Smooth muscle cell of the pulmonary artery (primary cell): ENCODE measurements around the gene CSAG1. TPM values are rescaled to one million over a fixed set of nuclear protein-coding genes. Genes with fewer than 3 reads are reported as not detected.

Experiments
- total RNA-seq: library from RNA; depleted of rRNA; stranded (reverse); fragments of >200 nt; gene quantifications from 2 replicates; pipeline ENCODE4 v1.2.3, GENCODE V29; 2014

Gene CSAG1
- total RNA-seq = not detected in 2 replicates

GRCh38 chrX:152733261-152733975 is at the start of gene CSAG1, which contains the start of gene MAGEA12:
Gene CSAG1, minus strand, starts transcription at chrX:152733721. Its CDS starts 1,261 bp downstream, at chrX:152732460.
Gene MAGEA12, plus strand, starts transcription at chrX:152733757. Its CDS starts 2,405 bp downstream, at chrX:152736162.

GRCh38 chrX:152769549-152770289 is 36.2 kb upstream of the CSAG1 start, which contains the start of gene MAGEA6:
Gene MAGEA6, minus strand, starts transcription at chrX:152769689. Its CDS starts 2,039 bp downstream, at chrX:152767650.

DNA sequence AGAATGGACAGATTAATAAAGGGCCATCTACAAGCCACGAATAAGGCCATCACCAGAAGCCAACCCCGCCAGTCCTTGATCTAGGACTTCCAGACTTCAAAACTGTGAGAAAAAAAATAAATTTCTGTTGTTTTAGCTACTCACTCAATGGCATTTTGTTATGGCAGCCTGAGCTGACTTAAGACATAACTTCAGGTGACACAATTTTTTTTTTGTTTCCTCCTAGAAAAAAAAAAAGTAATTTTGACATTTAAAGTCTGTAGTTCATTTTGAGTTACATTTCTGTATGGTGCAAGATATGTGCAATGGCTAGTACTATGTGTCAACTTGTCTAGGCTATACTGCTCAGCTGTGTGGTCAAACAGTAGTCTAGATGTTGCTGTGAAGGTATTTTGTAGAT is 25.4 kb upstream of the CSAG1 start, which contains the start of gene CSAG3:
CSAG3 (plus strand) TSS at position 301 of the 400 bp plus-strand sequence.

GRCh38 chrX:152753686-152754650 is 20.4 kb upstream of the CSAG1 start, which contains the start of gene MAGEA2:
Gene MAGEA2, minus strand, starts transcription at chrX:152753842. Its CDS starts 2,479 bp downstream, at chrX:152751363.

GRCh38 chrX:152713815-152714787 is 19.4 kb downstream of the CSAG1 start, which contains the start of gene MAGEA2B:
Gene MAGEA2B, plus strand, starts transcription at chrX:152714628. Its CDS starts 2,479 bp downstream, at chrX:152717107.

DNA sequence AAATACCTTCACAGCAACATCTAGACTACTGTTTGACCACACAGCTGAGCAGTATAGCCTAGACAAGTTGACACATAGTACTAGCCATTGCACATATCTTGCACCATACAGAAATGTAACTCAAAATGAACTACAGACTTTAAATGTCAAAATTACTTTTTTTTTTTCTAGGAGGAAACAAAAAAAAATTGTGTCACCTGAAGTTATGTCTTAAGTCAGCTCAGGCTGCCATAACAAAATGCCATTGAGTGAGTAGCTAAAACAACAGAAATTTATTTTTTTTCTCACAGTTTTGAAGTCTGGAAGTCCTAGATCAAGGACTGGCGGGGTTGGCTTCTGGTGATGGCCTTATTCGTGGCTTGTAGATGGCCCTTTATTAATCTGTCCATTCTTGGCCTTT is 24.3 kb downstream of the CSAG1 start, which contains the start of gene CSAG2:
CSAG2 (minus strand) TSS at position 101 of the 400 bp plus-strand sequence. CDS start 161 bp downstream, outside the sequence.

DNA sequence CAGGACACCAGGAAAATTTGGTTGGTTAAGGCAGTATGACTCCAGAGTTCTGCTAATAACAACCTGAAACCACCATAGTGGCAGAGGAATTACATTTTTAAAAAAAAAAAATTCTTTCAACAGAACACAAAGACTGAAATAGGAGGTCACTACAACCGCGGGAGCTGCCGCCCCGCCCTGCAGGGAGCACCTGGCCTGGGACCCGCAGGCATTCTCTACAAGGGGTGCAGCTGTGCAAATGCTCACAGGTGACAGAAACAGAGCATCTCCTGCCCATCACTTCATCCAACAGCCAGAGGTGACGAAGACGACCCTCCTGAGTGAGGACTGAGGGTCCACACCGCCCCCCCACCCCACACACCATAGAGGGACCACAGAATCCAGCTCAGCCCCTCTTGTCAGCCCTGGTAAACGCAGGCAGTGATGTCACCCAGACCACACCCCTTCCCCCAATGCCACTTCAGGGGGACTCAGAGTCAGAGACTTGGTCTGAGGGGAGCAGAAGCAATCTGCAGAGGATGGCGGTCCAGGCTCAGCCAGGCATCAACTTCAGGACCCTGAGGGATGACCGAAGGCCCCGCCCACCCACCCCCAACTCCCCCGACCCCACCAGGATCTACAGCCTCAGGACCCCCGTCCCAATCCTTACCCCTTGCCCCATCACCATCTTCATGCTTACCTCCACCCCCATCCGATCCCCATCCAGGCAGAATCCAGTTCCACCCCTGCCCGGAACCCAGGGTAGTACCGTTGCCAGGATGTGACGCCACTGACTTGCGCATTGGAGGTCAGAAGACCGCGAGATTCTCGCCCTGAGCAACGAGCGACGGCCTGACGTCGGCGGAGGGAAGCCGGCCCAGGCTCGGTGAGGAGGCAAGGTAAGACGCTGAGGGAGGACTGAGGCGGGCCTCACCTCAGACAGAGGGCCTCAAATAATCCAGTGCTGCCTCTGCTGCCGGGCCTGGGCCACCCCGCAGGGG is 35.3 kb downstream of the CSAG1 start, which contains the start of gene MAGEA3:
MAGEA3 (plus strand) TSS at position 843 of the 980 bp plus-strand sequence. CDS start 2,039 bp downstream, outside the sequence.

Other genes with a start within 250 kb of the CSAG1 start
- gene GABRQ, start 95.8 kb downstream of the CSAG1 start, total RNA-seq = under 0.01 TPM in 1 of 2 replicates, not detected in the other
- gene MAGEA3, start 34.9 kb downstream of the CSAG1 start, total RNA-seq = not detected in 2 replicates
- not detected in 2 replicates for gene CSAG2, start 24.4 kb downstream of the CSAG1 start, total RNA-seq
- not detected in 2 replicates for gene MAGEA2B, start 19.1 kb downstream of the CSAG1 start, total RNA-seq
- not detected in 2 replicates for gene MAGEA12, start within 50 bp of the CSAG1 start, total RNA-seq
- gene MAGEA2, start 20.1 kb upstream of the CSAG1 start, total RNA-seq = not detected in 2 replicates
- not detected in 2 replicates for gene CSAG3, start 25.5 kb upstream of the CSAG1 start, total RNA-seq
- gene MAGEA6, start 36.0 kb upstream of the CSAG1 start, total RNA-seq = not detected in 2 replicates
- gene CETN2, start 97.0 kb upstream of the CSAG1 start, total RNA-seq = 28.0 and 31.3 TPM in 2 replicates
- 11.6 and 13.7 TPM in 2 replicates for gene NSDHL, start 97.3 kb upstream of the CSAG1 start, total RNA-seq
- gene ZNF185, start 164.3 kb upstream of the CSAG1 start, total RNA-seq = 4.8 and 10.7 TPM in 2 replicates